Endothelial cell of umbilical vein (primary cell): ENCODE data around the gene PSAP.

Source experiments
- CTCF ChIP-seq, 2 donors: IDR thresholded peaks; 1 replicate in 1 of 2; 2 replicates in 1 of 2; pipeline ENCODE4 v1.5.1; 2011; ENCODE audit warnings: low read length in 2 of 2, mild to moderate bottlenecking in 2 of 2, moderate library complexity in 2 of 2, control low read depth in 1 of 2, inconsistent platforms in 1 of 2, low read depth in 1 of 2; ENCODE audit not compliant: insufficient read depth in 1 of 2; ENCODE audit errors: extremely low read depth in 1 of 2
- EZH2 ChIP-seq: IDR thresholded peaks from 2 replicates; pipeline ENCODE4 v1.6.1; 2012; ENCODE audit warnings: borderline replicate concordance, low read depth, mild to moderate bottlenecking, moderate library complexity, low read length, inconsistent platforms; ENCODE audit not compliant: severe bottlenecking
- FOS ChIP-seq: IDR thresholded peaks from 2 replicates; pipeline ENCODE4 v1.6.1; 2011; ENCODE audit warnings: mild to moderate bottlenecking, low read length, moderate library complexity, borderline replicate concordance; ENCODE audit not compliant: insufficient read depth
- GATA2 ChIP-seq: IDR thresholded peaks from 2 replicates; pipeline ENCODE4 v1.7.0; 2011; ENCODE audit warnings: low read depth, mild to moderate bottlenecking, moderate library complexity, mixed read lengths, low read length; ENCODE audit not compliant: insufficient read length, insufficient read depth
- JUN ChIP-seq: IDR thresholded peaks from 2 replicates; pipeline ENCODE4 v1.6.1; 2011; ENCODE audit warnings: borderline replicate concordance, low read depth; ENCODE audit not compliant: insufficient read length, insufficient read depth
- MAX ChIP-seq: IDR thresholded peaks from 2 replicates; pipeline ENCODE4 v1.6.1; 2011; ENCODE audit not compliant: insufficient read depth, insufficient read length
- MYC ChIP-seq: IDR thresholded peaks from one replicate; pipeline ENCODE4 v1.6.1; 2011; ENCODE audit warnings: mild to moderate bottlenecking, low read depth, low read length
- POLR2A ChIP-seq: IDR thresholded peaks from 2 replicates; pipeline ENCODE4 v1.6.1; 2012; ENCODE audit warnings: low read depth, mild to moderate bottlenecking, control low read depth, low read length
- POLR2AphosphoS5 ChIP-seq: IDR thresholded peaks from 2 replicates; pipeline ENCODE4 v1.6.1; 2012; ENCODE audit warnings: low read depth, mild to moderate bottlenecking, control low read depth, low read length, moderate library complexity; ENCODE audit not compliant: insufficient read depth

- TF ChIP-seq POLR2AphosphoS5 (no peak), CTCF (IDR thresholded peaks at IDR 0.05; ENCODE audit: extremely low read depth in 1 of 2, insufficient read depth in 1 of 2, low read depth in 1 of 2, low read length in 2 of 2) (no peak), POLR2A (no peak), MAX (no peak), EZH2 (no peak), FOS (no peak), MYC (no peak), JUN (no peak), GATA2 (no peak)
Measured at GRCh38 chr10:71795248-71795647, 55.8 kb downstream of the PSAP start.
